ENCODE results near the gene RBP3.

DNA sequence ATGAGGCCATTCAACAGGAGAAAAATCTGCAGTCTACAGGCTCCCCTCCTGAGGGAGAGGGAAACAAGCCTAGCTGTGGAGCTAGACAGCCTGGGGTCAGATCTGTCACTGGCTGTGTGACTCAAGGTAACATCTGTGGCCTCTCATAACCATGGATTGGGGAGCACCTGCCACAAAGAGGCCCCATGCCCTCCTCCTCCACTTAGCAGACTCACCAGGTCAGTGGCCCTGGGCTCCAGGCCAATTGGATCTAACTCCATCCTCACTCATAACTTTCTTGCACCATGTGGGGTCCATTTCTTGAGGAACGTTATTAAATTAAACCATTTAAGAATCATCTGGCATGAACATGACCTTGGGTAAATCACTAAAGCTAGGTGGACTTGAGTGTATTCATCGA lies 46.3 kb upstream of the RBP3 start:
- TF ChIP-seq, protein P1, sequence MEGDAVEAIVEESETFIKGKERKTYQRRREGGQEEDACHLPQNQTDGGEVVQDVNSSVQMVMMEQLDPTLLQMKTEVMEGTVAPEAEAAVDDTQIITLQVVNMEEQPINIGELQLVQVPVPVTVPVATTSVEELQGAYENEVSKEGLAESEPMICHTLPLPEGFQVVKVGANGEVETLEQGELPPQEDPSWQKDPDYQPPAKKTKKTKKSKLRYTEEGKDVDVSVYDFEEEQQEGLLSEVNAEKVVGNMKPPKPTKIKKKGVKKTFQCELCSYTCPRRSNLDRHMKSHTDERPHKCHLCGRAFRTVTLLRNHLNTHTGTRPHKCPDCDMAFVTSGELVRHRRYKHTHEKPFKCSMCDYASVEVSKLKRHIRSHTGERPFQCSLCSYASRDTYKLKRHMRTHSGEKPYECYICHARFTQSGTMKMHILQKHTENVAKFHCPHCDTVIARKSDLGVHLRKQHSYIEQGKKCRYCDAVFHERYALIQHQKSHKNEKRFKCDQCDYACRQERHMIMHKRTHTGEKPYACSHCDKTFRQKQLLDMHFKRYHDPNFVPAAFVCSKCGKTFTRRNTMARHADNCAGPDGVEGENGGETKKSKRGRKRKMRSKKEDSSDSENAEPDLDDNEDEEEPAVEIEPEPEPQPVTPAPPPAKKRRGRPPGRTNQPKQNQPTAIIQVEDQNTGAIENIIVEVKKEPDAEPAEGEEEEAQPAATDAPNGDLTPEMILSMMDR (IDR thresholded peaks at IDR 0.05; ENCODE audit: poor library complexity, severe bottlenecking), result no peak
- TF ChIP-seq EP300 (conservative IDR thresholded peaks at IDR 0.05; ENCODE audit: poor library complexity, severe bottlenecking) (no peak), EZH2 (IDR thresholded peaks at IDR 0.05; ENCODE audit: borderline replicate concordance, insufficient read depth, low read length, poor library complexity, severe bottlenecking) (no peak), RAD21 (conservative IDR thresholded peaks at IDR 0.05) (no peak), TAF1 (IDR thresholded peaks at IDR 0.05; ENCODE audit: low read depth) (no peak), SMC3 (conservative IDR thresholded peaks at IDR 0.05; ENCODE audit: poor library complexity) (no peak), POLR2AphosphoS5 (IDR thresholded peaks at IDR 0.05) (no peak), MXI1 (conservative IDR thresholded peaks at IDR 0.05; ENCODE audit: poor library complexity, severe bottlenecking) (no peak)
- TF ChIP-seq, protein P2, sequence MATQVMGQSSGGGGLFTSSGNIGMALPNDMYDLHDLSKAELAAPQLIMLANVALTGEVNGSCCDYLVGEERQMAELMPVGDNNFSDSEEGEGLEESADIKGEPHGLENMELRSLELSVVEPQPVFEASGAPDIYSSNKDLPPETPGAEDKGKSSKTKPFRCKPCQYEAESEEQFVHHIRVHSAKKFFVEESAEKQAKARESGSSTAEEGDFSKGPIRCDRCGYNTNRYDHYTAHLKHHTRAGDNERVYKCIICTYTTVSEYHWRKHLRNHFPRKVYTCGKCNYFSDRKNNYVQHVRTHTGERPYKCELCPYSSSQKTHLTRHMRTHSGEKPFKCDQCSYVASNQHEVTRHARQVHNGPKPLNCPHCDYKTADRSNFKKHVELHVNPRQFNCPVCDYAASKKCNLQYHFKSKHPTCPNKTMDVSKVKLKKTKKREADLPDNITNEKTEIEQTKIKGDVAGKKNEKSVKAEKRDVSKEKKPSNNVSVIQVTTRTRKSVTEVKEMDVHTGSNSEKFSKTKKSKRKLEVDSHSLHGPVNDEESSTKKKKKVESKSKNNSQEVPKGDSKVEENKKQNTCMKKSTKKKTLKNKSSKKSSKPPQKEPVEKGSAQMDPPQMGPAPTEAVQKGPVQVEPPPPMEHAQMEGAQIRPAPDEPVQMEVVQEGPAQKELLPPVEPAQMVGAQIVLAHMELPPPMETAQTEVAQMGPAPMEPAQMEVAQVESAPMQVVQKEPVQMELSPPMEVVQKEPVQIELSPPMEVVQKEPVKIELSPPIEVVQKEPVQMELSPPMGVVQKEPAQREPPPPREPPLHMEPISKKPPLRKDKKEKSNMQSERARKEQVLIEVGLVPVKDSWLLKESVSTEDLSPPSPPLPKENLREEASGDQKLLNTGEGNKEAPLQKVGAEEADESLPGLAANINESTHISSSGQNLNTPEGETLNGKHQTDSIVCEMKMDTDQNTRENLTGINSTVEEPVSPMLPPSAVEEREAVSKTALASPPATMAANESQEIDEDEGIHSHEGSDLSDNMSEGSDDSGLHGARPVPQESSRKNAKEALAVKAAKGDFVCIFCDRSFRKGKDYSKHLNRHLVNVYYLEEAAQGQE (IDR thresholded peaks at IDR 0.05; ENCODE audit: borderline replicate concordance), result no peak

Data from neural cell (in vitro differentiated cells).